ENCODE measurements around the gene GEMIN7.

GEMIN7 gene

GRCh38 chr19:45119582-45119981, 40.5 kb downstream of the GEMIN7 start:
- TF ChIP-seq CTCF (IDR thresholded peaks at IDR 0.05; ENCODE audit: insufficient read depth, low read length, missing control alignments) = no peak
- no peak for DNase-seq (ENCODE audit: low read depth, low spot score)
- ChIA-PET POLR2A (no interaction called here), CTCF (interaction anchor here (1.2 kb wide), 1 partner anchor 12 kb away, joined by 3 read pairs; no protein-coding TSS in a partner anchor)
- no peak overlapping the region for H3K4me3 ChIP-seq (ENCODE audit: low read depth, low read length)

GRCh38 chr19:45121827-45122345, 42.8 kb downstream of the GEMIN7 start:
- TF ChIP-seq CTCF (IDR thresholded peaks at IDR 0.05; ENCODE audit: insufficient read depth, low read length, missing control alignments) = no peak
- DNase-seq (ENCODE audit: low read depth, low spot score) = no peak
- ChIA-PET POLR2A (no interaction called here), CTCF (interaction anchor here (1.2 kb wide), 1 partner anchor 9 kb away, joined by 3 read pairs; no protein-coding TSS in a partner anchor)
- no peak overlapping the region for H3K4me3 ChIP-seq (ENCODE audit: low read depth, low read length)

GRCh38 chr19:45122832-45123231, 43.8 kb downstream of the GEMIN7 start:
- H3K4me3 ChIP-seq (ENCODE audit: low read depth, low read length) = no peak overlapping the region
- no peak for DNase-seq (ENCODE audit: low read depth, low spot score)
- no peak for TF ChIP-seq CTCF (IDR thresholded peaks at IDR 0.05; ENCODE audit: insufficient read depth, low read length, missing control alignments)
- POLR2A ChIA-PET = no interaction called here
- CTCF ChIA-PET = interaction anchor here (3.9 to 5.3 kb wide), 4 partner anchors 13 to 32 kb away, joined by 13 to 50 read pairs (median 33); partner anchors contain the start of gene PPP1R37

DNA sequence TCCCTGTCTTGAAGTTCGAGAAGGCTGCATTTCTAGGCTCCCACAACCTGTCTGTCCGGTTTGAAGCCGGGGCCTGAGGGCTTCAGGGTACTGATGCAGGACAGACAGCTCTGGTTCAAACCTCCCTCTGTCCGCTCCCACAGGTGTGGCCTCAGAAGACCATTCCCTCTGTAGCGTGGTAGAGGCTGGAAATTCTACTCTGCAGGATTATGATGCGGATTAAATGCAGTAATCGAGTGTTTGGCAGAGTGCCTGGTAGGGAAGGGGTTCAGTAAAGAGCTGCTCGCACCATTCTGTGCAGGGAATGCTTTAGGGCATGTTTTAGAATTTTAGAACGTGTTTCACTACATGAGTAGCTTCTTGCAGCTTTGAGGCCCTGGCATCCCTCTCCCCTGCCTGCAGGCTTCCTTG, 44.4 kb downstream of the GEMIN7 start:
- H3K4me3 ChIP-seq (ENCODE audit: low read depth, low read length) = no peak overlapping the region
- ChIA-PET CTCF (interaction anchor here (1.4 to 5.3 kb wide), 6 partner anchors 9 to 32 kb away, joined by 3 to 50 read pairs (median 29); partner anchors contain the start of gene PPP1R37), POLR2A (no interaction called here)
- no peak for TF ChIP-seq CTCF (IDR thresholded peaks at IDR 0.05; ENCODE audit: insufficient read depth, low read length, missing control alignments)
- DNase-seq (ENCODE audit: low read depth, low spot score) = no peak

GRCh38 chr19:45124021-45124420, 45.0 kb downstream of the GEMIN7 start:
- H3K4me3 ChIP-seq (ENCODE audit: low read depth, low read length) = no peak overlapping the region
- DNase-seq (ENCODE audit: low read depth, low spot score) = no peak
- CTCF ChIA-PET = interaction anchor here (1.4 to 5.3 kb wide), 9 partner anchors 9 to 33 kb away, joined by 3 to 50 read pairs (median 28); partner anchors contain the start of gene PPP1R37
- POLR2A ChIA-PET = no interaction called here
- TF ChIP-seq CTCF (IDR thresholded peaks at IDR 0.05; ENCODE audit: insufficient read depth, low read length, missing control alignments) = no peak

GRCh38 chr19:45125360-45125759, 46.3 kb downstream of the GEMIN7 start:
- no peak for TF ChIP-seq CTCF (IDR thresholded peaks at IDR 0.05; ENCODE audit: insufficient read depth, low read length, missing control alignments)
- ChIA-PET POLR2A (no interaction called here), CTCF (interaction anchor here (0.7 to 5.3 kb wide), 25 partner anchors 8 to 220 kb away, joined by 3 to 50 read pairs (median 6); partner anchors contain the start of genes APOE, BLOC1S3 and PPP1R37)
- no peak for DNase-seq (ENCODE audit: low read depth, low spot score)
- H3K4me3 ChIP-seq (ENCODE audit: low read depth, low read length) = no peak overlapping the region
